ENCODE data around the gene SLC9A7.

The SLC9A7 gene

DNA sequence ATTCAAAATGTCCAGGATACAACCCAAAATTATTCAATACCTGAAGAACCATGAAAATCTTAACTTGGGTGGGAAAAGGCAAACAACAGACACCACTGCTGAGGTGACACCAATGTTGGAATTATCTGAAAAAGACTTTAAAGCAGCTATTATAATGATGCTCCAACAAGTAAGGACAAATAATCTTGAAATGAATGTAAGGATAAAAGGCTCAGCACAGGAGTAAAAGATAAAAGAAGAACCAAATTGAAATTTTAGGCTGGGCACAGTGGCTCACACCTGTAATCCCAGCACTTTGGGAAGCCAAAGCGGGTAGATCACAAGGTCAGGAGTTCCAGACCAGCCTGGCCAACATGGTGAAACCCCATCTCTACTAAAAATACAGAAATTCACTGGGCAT is 4.0 kb upstream of the SLC9A7 start (continued):
- TF ChIP-seq ZNF19 (tag by site-specific recombination; IDR thresholded peaks at IDR 0.05; ENCODE audit: low read depth), result no peak

DNA sequence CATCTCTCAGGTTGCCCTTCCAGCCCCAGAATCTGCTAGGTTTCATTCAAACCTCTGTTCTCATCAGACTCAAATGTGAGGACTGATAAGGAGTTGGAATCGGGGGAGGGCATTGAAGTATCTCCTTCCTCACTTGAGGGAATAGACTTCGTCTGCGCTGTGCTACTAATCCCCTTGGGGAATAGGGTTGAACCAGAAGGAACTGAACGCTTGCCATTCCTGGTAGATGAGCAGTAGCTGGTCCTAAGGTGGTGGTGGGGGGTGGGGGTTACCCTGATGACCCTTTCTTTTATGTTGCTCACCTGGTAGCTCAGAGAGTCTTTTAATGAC is 692 bp upstream of the SLC9A7 start:
- Histone ChIP-seq H3K4me1 (ENCODE audit: control insufficient read depth, insufficient read depth, low read length) (peaks cover 5% of the 10 kb centered on the region), H3K27ac (ENCODE audit: extremely low read depth, low read depth, low read length) (peak overlapping the region; percentile 71; the same call in 1 of the 2 replicates), H3K9me3 (ENCODE audit: control insufficient read depth, insufficient read depth, low read depth, low read length) (no peaks in the 10 kb centered on the region; the same call in 1 of the 2 replicates), H3K36me3 (ENCODE audit: control insufficient read depth in 2 of 2, insufficient read depth in 1 of 2, low read length in 2 of 2) (no peaks in the 10 kb centered on the region; a peak in 1 of 3 replicates), H3K4me3 (ENCODE audit: low read depth, low read length) (peak overlapping the region; percentile 71)
- ChIA-PET POLR2A (interaction anchor here (0.6 to 1.0 kb wide), 2 partner anchors 31 to 37 kb away, joined by 3 to 4 read pairs; no protein-coding TSS in a partner anchor), CTCF (interaction anchor here (0.6 to 3.4 kb wide), 9 partner anchors 11 to 1914 kb away, joined by 3 to 37 read pairs (median 3); no protein-coding TSS in a partner anchor)
- TF ChIP-seq ZNF530 (tag by site-specific recombination; IDR thresholded peaks at IDR 0.05; ENCODE audit: low read depth) (no peak), MZF1 (tag by site-specific recombination; IDR thresholded peaks at IDR 0.05; ENCODE audit: borderline replicate concordance) (0 out of 2 replicates have a peak, but pooled peaks have one; percentile 62), ZNF416 (tag by site-specific recombination; IDR thresholded peaks at IDR 0.05) (no peak), HOXC10 (CRISPR knock-in tag; IDR thresholded peaks at IDR 0.05) (no peak), ZNF302 (tag by site-specific recombination; IDR thresholded peaks at IDR 0.05; ENCODE audit: low read depth) (no peak), ZFP37 (tag by site-specific recombination; IDR thresholded peaks at IDR 0.05) (0 out of 2 replicates have a peak, but pooled peaks have one; percentile 0), ZEB2 (tag by site-specific recombination; IDR thresholded peaks at IDR 0.05) (0 out of 2 replicates have a peak, but pooled peaks have one; percentile 12), SCRT1 (tag by site-specific recombination; IDR thresholded peaks at IDR 0.05; ENCODE audit: borderline replicate concordance) (no peak), GLIS1 (tag by site-specific recombination; IDR thresholded peaks at IDR 0.05) (no peak), ZBTB20 (tag by site-specific recombination; IDR thresholded peaks at IDR 0.05) (peak; percentile 25)
- TF ChIP-seq, protein P1, sequence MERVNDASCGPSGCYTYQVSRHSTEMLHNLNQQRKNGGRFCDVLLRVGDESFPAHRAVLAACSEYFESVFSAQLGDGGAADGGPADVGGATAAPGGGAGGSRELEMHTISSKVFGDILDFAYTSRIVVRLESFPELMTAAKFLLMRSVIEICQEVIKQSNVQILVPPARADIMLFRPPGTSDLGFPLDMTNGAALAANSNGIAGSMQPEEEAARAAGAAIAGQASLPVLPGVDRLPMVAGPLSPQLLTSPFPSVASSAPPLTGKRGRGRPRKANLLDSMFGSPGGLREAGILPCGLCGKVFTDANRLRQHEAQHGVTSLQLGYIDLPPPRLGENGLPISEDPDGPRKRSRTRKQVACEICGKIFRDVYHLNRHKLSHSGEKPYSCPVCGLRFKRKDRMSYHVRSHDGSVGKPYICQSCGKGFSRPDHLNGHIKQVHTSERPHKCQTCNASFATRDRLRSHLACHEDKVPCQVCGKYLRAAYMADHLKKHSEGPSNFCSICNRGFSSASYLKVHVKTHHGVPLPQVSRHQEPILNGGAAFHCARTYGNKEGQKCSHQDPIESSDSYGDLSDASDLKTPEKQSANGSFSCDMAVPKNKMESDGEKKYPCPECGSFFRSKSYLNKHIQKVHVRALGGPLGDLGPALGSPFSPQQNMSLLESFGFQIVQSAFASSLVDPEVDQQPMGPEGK (tag by site-specific recombination; IDR thresholded peaks at IDR 0.05), result 0 out of 2 replicates have a peak, but pooled peaks have one; percentile 0

DNA sequence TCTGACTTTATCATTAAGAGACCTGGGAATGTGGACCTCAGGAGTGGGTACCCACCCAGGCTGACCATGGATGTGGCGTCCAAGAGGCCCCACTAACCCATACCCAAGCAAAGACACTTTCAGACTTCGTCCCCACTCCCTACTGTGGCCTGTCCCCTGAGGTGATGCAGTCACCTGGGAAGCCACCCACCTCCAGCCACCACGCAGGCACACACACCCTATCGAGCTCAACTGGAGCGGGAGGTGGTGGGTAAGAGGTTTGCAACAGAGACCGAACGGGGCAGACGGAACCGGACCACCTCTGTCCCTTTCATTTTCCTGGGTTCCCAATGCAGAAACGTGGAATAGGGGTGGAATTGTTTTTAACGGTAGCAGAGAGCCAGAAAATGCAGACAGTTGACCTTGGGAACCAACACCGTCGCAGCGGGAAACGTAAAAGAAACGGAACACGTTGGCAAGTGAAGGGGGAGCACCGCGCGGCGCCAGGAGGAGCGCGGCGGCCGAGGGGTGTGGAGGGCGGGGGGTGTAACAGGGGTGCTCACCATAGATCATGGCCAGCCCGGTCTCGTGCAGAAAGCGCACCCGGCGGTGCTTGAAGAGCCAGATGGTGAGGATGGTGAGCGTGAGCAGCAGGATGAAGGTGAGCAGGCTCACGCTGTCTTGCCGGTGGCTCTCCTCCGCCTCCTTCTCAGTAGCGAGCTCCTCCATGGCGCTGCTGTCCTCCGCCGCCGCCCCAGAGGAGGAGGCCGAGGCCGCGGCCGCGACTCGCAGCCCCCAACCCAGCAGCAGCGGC is 559 bp downstream of the SLC9A7 start:
- Histone ChIP-seq H3K4me3 (ENCODE audit: low read depth, low read length) (peak overlapping the region; percentile 71), H3K27ac (ENCODE audit: extremely low read depth, low read depth, low read length) (peak overlapping the region; percentile 71; the same call in 1 of the 2 replicates), H3K36me3 (ENCODE audit: control insufficient read depth in 2 of 2, insufficient read depth in 1 of 2, low read length in 2 of 2) (no peaks in the 10 kb centered on the region; a peak in 1 of 3 replicates), H3K4me1 (ENCODE audit: control insufficient read depth, insufficient read depth, low read length) (peaks cover 5% of the 10 kb centered on the region), H3K9me3 (ENCODE audit: control insufficient read depth, insufficient read depth, low read depth, low read length) (no peaks in the 10 kb centered on the region; the same call in 1 of the 2 replicates)
- POLR2A ChIA-PET, result interaction anchor here (0.8 kb wide), 1 partner anchor 38 kb away, joined by 3 read pairs; no protein-coding TSS in a partner anchor
- CTCF ChIA-PET, result interaction anchor here (0.6 to 3.4 kb wide), 9 partner anchors 24 to 441 kb away, joined by 3 to 37 read pairs (median 4); no protein-coding TSS in a partner anchor
- TF ChIP-seq KLF1 (tag by site-specific recombination; IDR thresholded peaks at IDR 0.05), result no peak
- TF ChIP-seq, protein P2, sequence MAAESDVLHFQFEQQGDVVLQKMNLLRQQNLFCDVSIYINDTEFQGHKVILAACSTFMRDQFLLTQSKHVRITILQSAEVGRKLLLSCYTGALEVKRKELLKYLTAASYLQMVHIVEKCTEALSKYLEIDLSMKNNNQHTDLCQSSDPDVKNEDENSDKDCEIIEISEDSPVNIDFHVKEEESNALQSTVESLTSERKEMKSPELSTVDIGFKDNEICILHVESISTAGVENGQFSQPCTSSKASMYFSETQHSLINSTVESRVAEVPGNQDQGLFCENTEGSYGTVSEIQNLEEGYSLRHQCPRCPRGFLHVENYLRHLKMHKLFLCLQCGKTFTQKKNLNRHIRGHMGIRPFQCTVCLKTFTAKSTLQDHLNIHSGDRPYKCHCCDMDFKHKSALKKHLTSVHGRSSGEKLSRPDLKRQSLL (tag by site-specific recombination; IDR thresholded peaks at IDR 0.05), result no peak
- TF ChIP-seq ZNF843 (tag by site-specific recombination; IDR thresholded peaks at IDR 0.05), result no peak
- TF ChIP-seq, protein P1 (tag by site-specific recombination; IDR thresholded peaks at IDR 0.05), result peak; percentile 59
- no peak for TF ChIP-seq ZNF600 (tag by site-specific recombination; IDR thresholded peaks at IDR 0.05)
- TF ChIP-seq, protein P3, sequence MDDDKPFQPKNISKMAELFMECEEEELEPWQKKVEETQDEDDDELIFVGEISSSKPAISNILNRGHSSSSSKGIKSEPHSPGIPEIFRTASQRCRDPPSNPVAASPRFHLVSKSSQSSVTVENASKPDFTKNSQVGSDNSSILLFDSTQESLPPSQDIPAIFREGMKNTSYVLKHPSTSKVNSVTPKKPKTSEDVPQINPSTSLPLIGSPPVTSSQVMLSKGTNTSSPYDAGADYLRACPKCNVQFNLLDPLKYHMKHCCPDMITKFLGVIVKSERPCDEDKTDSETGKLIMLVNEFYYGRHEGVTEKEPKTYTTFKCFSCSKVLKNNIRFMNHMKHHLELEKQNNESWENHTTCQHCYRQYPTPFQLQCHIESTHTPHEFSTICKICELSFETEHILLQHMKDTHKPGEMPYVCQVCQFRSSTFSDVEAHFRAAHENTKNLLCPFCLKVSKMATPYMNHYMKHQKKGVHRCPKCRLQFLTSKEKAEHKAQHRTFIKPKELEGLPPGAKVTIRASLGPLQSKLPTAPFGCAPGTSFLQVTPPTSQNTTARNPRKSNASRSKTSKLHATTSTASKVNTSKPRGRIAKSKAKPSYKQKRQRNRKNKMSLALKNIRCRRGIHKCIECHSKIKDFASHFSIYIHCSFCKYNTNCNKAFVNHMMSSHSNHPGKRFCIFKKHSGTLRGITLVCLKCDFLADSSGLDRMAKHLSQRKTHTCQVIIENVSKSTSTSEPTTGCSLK (tag by site-specific recombination; IDR thresholded peaks at IDR 0.05), result no peak
- no peak for TF ChIP-seq ZNF624 (tag by site-specific recombination; IDR thresholded peaks at IDR 0.05)
- peak; percentile 76; the same call in 1 of the 2 replicates for TF ChIP-seq KLF8 (tag by site-specific recombination; IDR thresholded peaks at IDR 0.05)
- no peak for TF ChIP-seq ZNF354C (tag by site-specific recombination; IDR thresholded peaks at IDR 0.05; ENCODE audit: borderline replicate concordance, low read depth)
- TF ChIP-seq, protein P4, sequence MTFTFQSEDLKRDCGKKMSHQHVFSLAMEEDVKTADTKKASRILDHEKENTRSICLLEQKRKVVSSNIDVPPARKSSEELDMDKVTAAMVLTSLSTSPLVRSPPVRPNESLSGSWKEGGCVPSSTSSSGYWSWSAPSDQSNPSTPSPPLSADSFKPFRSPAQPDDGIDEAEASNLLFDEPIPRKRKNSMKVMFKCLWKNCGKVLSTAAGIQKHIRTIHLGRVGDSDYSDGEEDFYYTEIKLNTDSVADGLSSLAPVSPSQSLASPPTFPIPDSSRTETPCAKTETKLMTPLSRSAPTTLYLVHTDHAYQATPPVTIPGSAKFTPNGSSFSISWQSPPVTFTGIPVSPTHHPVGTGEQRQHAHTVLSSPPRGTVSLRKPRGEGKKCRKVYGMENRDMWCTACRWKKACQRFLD (tag by site-specific recombination; IDR thresholded peaks at IDR 0.05), result no peak
- TF ChIP-seq SP2 (tag by site-specific recombination; IDR thresholded peaks at IDR 0.05), result no peak
- no peak for TF ChIP-seq ZNF2 (tag by site-specific recombination; IDR thresholded peaks at IDR 0.05)
